Skeletal muscle tissue (tissue), 4 donors: ENCODE results near the gene RPL32. TPM values are rescaled to one million over a fixed set of nuclear protein-coding genes. Genes with fewer than 3 reads are reported as not detected.

Source experiments
- H3K27ac ChIP-seq: one replicate; pipeline ENCODE4 v1.7.0; 2013; ENCODE audit warnings: mild to moderate bottlenecking, low read depth, low read length, inconsistent platforms
- H3K27me3 ChIP-seq, 3 donors: one replicate each; pipeline ENCODE4 v1.7.0; 2013; ENCODE audit warnings: low read length in 3 of 3; ENCODE audit not compliant: control insufficient read depth in 3 of 3, insufficient read depth in 3 of 3
- H3K36me3 ChIP-seq, 3 donors: one replicate each; pipeline ENCODE4 v1.7.0; 2013; ENCODE audit warnings: low read length in 3 of 3; ENCODE audit not compliant: control insufficient read depth in 3 of 3, insufficient read depth in 3 of 3
- H3K4me1 ChIP-seq, 3 donors: one replicate each; pipeline ENCODE4 v1.7.0; 2013; ENCODE audit warnings: low read length in 3 of 3, mild to moderate bottlenecking in 3 of 3; ENCODE audit not compliant: control insufficient read depth in 3 of 3, insufficient read depth in 3 of 3
- H3K4me3 ChIP-seq, 3 donors: one replicate each; pipeline ENCODE4 v1.7.0; 2013; ENCODE audit warnings: low read length in 3 of 3
- H3K9ac ChIP-seq, 3 donors: one replicate each; pipeline ENCODE4 v1.7.0; 2013; ENCODE audit warnings: low read length in 3 of 3, mild to moderate bottlenecking in 3 of 3, moderate library complexity in 2 of 3, low read depth in 1 of 3
- H3K9me3 ChIP-seq, 3 donors: one replicate each; pipeline ENCODE4 v1.7.0; 2013; ENCODE audit warnings: low read length in 3 of 3; ENCODE audit not compliant: control insufficient read depth in 3 of 3
- total RNA-seq: library from RNA; depleted of rRNA; stranded (reverse); fragments of >200 nt; gene quantifications from one replicate; pipeline ENCODE4 v1.2.3, GENCODE V29; 2014
- donor health status: Osteomylitis.

The RPL32 gene
- 1,978 TPM for total RNA-seq

- peak within 1 kb of the TSS; percentile 88 to 96 (median 94) for H3K4me3 ChIP-seq
- no peaks in the 10 kb centered on the region for H3K9me3 ChIP-seq
- H3K36me3 ChIP-seq = peaks cover 23 to 33% (median 31%) of the 10 kb centered on the region in 3 donors
- H3K27ac ChIP-seq = peak within 1 kb of the TSS; percentile 85
- peak within 1 kb of the TSS; percentile 86 to 97 (median 94) for H3K9ac ChIP-seq
- no peaks in the 10 kb centered on the region for H3K27me3 ChIP-seq
- peaks cover 38 to 45% (median 40%) of the 10 kb centered on the region in 3 donors for H3K4me1 ChIP-seq
Observed at GRCh38 chr3:12841149-12841969, at the start of gene RPL32. TSS of gene RPL32 (minus strand) at chr3:12841565. CDS start at chr3:12840237, 1,328 bp downstream.

GRCh38 chr3:12890610-12891390 lies 49.4 kb upstream of the RPL32 start:
- no peak overlapping the region for H3K4me3 ChIP-seq
- no peaks in the 10 kb centered on the region for H3K36me3 ChIP-seq
- H3K27ac ChIP-seq = no peak overlapping the region
- H3K9me3 ChIP-seq = no peaks in the 10 kb centered on the region
- H3K4me1 ChIP-seq = peaks cover 33 to 34% (median 34%) of the 10 kb centered on the region in 3 donors
- H3K9ac ChIP-seq = no peak overlapping the region
- peaks cover 0 to 2% (median 0%) of the 10 kb centered on the region in 3 donors for H3K27me3 ChIP-seq

GRCh38 chr3:12886736-12887135 lies 45.4 kb upstream of the RPL32 start:
- Histone ChIP-seq H3K4me1 (peaks cover 36 to 39% (median 38%) of the 10 kb centered on the region in 3 donors), H3K27me3 (peaks cover 0 to 2% (median 0%) of the 10 kb centered on the region in 3 donors), H3K4me3 (peak overlapping the region; percentile 39 to 56 (median 47)), H3K27ac (no peak overlapping the region), H3K9ac (peak overlapping the region in 1 of 3 donors; percentile 55), H3K36me3 (no peaks in the 10 kb centered on the region), H3K9me3 (no peaks in the 10 kb centered on the region)

- H3K27ac ChIP-seq = no peak overlapping the region
- H3K9me3 ChIP-seq = no peaks in the 10 kb centered on the region
- H3K9ac ChIP-seq = peak overlapping the region in 1 of 3 donors; percentile 55
- peak overlapping the region; percentile 39 to 56 (median 47) for H3K4me3 ChIP-seq
- no peaks in the 10 kb centered on the region for H3K36me3 ChIP-seq
- peaks cover 32 to 35% (median 34%) of the 10 kb centered on the region in 3 donors for H3K4me1 ChIP-seq
- peaks cover 0 to 2% (median 0%) of the 10 kb centered on the region in 3 donors for H3K27me3 ChIP-seq
Observed at GRCh38 chr3:12886106-12886679, 44.8 kb upstream of the RPL32 start.

GRCh38 chr3:12885583-12885930 lies 44.2 kb upstream of the RPL32 start:
- Histone ChIP-seq H3K4me1 (peaks cover 32 to 35% (median 34%) of the 10 kb centered on the region in 3 donors), H3K9ac (no peak overlapping the region), H3K4me3 (no peak overlapping the region), H3K27ac (no peak overlapping the region), H3K27me3 (peaks cover 0 to 2% (median 0%) of the 10 kb centered on the region in 3 donors), H3K36me3 (no peaks in the 10 kb centered on the region), H3K9me3 (no peaks in the 10 kb centered on the region)

GRCh38 chr3:12884790-12885582 lies 43.6 kb upstream of the RPL32 start:
- H3K9me3 ChIP-seq = no peaks in the 10 kb centered on the region
- H3K27me3 ChIP-seq = peaks cover 0 to 2% (median 0%) of the 10 kb centered on the region in 3 donors
- no peaks in the 10 kb centered on the region for H3K36me3 ChIP-seq
- H3K9ac ChIP-seq = no peak overlapping the region
- H3K4me1 ChIP-seq = peaks cover 32 to 35% (median 34%) of the 10 kb centered on the region in 3 donors
- no peak overlapping the region for H3K4me3 ChIP-seq
- H3K27ac ChIP-seq = no peak overlapping the region

- Histone ChIP-seq H3K9me3 (no peaks in the 10 kb centered on the region), H3K4me1 (peaks cover 32 to 35% (median 34%) of the 10 kb centered on the region in 3 donors), H3K36me3 (no peaks in the 10 kb centered on the region), H3K27me3 (peaks cover 0 to 2% (median 0%) of the 10 kb centered on the region in 3 donors), H3K27ac (peak overlapping the region; percentile 18), H3K9ac (peak overlapping the region; percentile 22 to 60 (median 48)), H3K4me3 (peak overlapping the region in 2 of 3 donors; percentile 15 to 58)
Observed at GRCh38 chr3:12884186-12884680, 42.9 kb upstream of the RPL32 start.

- H3K36me3 ChIP-seq = no peaks in the 10 kb centered on the region
- H3K27ac ChIP-seq = no peak overlapping the region
- no peak overlapping the region for H3K4me3 ChIP-seq
- H3K9me3 ChIP-seq = no peaks in the 10 kb centered on the region
- peaks cover 0 to 2% (median 0%) of the 10 kb centered on the region in 3 donors for H3K27me3 ChIP-seq
- H3K9ac ChIP-seq = no peak overlapping the region
- peaks cover 32 to 43% (median 34%) of the 10 kb centered on the region in 3 donors for H3K4me1 ChIP-seq
Observed at GRCh38 chr3:12882336-12883310, 41.3 kb upstream of the RPL32 start.
